Measurements from ENCODE around the gene SIT1.
A peak's percentile ranks its signal among the peaks of the same experiment; 100 is the strongest.

SIT1 gene

GRCh38 chr9:35650341-35651158 lies at the start of gene SIT1:
Gene SIT1 (minus strand): TSS chr9:35650931. CDS start chr9:35650853, 78 bp downstream.
- DNase-seq = peak; percentile 39

DNA sequence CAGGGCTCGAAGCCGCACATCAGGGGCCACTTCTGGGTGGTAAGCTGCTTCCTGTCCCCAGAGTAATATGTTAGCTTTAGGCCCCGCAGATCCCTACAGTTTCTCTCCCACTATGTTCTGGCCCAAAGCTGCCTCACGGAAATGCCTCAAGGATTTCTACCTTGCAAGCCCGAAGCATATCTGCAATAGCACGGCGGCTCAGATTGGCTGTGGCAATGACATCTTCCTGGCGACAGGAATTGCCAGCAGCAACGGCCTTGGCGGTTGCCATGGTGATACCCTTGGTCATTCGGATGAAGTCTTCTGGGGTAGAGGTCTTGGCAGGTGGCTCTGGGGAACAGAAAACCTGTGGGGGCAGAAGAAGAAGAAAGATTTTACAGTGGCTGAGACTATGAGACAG lies 49.3 kb upstream of the SIT1 start:
- no peak for DNase-seq

- no peak for DNase-seq
These were observed 47.5 kb upstream of the SIT1 start for GRCh38 chr9:35698231-35698630.

DNA sequence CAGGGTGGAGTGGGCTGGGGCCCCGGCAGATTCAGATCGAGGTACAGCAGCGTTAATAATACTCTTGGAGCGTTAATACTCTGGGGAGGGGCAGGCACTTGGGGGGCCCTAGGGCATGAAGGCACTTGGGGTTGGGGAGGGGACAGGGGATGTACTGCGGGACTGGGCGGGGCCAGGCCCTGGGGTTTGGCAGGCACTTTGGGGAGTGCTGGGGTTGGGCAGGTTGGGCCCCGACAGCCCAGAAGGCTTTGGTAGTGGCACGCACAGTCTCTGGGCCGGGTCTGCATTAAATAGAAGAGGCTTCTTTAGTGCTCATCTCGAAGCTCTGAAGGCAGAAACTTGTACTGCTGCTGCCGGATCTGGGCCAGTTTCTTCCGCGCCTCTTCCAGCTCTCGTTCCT lies 46.8 kb upstream of the SIT1 start:
- DNase-seq = no peak

DNA sequence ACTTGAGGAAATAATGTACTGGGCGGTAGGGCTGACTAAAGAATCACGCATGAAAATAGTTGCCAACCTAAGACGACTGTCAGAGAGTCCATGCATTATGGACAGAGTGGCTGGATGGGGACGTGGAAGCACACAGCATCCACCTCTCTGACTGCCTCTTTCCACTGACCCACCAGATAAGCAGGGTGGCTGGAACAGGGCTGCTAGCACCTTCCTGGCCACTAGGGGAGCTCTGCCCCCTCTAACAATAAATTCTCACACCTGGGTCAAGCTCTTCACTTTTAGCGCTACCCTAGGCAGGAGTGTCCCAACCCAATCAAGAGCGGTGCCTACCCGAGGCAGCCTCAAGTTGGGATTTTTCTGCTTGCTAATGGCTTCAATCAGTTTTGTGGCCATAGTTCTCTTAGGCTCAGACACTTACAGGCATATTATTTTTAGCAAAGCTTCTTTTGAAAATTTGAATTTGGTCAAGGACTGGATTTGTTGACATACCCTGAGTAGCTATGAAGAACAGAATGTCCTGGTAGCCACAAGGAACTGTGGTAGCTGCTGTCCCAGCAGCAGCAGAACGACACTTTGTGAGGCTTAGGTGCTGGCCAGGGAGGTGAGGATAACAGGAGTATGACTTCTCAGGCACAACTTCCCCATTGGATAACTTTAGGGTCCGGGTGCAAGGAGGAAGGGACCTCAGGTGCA lies 45.9 kb upstream of the SIT1 start:
- DNase-seq = peak; percentile 4

DNA sequence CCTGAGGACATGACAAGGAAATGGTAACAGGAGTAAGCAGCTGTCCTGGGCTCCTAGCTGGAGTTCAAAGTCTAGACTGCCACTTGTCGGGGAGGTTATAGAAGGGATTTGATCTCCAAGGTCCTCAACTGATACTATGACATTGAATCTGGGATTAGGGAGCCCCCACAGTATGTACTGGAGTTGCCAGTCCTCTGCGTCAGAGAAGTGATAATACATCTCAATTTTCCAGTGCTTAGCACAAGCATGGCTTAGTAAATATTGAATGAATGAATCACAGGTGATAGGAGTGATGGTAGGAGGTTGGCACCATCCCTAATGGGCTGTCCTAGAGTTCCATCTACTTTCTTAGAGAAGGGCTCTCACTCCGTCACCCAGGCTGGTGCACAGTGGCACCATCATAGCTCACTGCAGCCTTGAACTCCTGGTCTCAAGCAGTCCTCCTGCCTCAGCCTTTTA lies 45.2 kb upstream of the SIT1 start:
- DNase-seq = no peak

- DNase-seq = no peak
These were observed 41.1 kb upstream of the SIT1 start for GRCh38 chr9:35691757-35692301.

DNA sequence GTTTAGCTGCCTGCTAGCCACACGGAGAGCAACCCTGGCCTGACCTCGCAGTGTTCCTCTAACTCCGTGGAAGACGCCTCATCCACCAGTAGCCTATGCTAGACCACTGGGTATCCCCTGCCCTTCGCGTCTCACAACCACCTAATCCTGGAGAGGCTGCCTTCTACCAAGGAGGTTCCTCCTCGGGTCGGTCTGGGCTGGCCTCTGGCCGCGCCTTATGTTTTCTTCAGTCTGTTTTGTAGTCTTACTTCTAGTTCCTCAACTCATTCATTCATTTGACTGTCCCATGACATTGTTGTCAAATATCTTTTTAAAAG lies 40.6 kb upstream of the SIT1 start:
- no peak for DNase-seq

DNA sequence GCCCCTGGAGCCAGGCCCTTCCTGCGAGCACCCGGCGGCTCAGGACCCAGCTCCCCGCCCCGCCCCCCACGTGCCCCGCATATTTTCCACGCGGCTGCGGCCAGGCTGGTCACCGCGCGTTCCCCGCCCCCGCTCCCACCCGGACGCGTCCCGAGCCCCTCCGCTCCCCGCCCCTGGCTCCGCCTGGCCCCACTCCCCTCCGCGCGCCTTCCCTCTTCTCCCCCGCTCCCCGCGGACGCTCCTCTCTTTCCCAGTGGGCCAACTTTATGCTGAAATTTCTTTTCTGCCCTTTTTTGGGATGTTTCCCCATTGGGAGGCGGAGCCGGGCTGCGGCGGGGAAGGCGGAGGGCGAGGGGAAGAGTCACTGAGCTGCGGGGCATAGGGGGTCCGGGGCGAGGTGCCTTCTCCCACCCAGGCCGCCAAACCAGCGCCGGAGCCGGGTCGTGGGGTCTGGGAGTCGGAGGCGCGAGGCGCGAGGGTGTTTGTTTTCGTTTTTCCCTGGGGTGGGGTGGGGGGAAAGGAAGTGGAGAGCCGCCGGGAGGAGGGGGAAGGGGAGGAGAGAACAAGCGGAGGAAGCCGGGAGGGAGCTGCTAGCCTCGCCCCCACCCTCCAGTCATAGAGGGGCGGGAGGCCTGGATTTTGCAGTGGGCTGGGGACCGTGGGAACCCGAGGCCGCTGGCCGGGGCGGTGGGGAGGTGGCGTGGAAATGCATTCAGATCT lies 40.0 kb upstream of the SIT1 start:
- DNase-seq = peak; percentile 29

DNA sequence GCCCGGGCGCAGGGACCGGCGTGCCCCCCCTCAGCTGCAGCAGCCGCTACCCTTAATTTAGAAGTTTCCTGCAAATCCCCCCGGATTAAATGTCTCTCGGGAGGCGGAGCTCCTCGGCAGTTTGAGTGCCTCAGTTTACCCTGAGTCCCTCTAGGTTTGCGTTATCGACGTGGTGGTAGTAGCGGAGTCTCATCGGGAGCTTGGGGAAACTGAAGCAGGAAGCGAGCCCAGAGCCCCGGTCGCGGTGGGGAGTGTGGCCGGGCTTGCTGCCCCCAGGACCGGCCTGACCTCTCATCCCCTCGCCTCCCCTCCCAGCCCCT lies 39.5 kb upstream of the SIT1 start:
- DNase-seq = no peak

DNA sequence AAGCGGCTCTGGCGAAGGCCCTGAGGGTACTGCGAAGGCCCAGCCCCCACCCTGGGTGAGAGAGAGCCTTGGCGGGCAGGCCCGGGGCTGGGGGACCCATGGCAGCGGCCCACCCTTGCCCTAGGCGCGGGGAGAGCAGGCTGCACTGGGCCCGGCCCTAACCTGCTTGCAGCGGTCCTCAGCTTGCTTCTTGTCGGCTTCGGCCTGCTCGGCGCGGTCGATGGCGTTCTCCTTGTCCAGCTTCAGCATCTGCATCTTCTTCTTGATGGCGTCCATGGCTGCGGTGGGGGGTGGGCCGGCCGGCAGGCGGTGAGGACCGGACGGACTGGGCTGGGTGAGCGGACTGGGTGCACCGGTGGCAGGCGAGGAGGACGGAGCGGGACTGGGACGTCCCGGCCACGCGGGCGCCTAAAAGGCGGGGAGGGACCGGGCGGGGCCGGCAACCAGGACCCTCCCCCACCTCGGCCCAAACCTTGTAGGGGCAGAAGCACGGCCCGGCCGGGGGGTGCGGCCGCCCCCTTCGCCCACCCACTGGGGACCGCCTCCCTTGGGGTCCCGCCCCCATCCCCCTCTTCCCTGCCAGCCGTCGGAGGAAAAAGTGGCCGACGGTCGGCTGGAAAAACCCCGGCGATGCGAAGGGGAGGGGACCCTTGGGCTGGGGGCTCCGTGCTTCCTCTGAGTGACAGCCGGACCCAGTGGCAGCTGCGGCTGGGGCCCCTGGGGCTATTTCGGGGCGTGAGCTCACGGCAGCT lies 39.0 kb upstream of the SIT1 start, which contains the start of gene TPM2:
TSS of gene TPM2 (minus strand) at position 384 of the 752 bp plus-strand sequence. CDS start at position 276, 108 bp downstream.
- DNase-seq = no peak

DNA sequence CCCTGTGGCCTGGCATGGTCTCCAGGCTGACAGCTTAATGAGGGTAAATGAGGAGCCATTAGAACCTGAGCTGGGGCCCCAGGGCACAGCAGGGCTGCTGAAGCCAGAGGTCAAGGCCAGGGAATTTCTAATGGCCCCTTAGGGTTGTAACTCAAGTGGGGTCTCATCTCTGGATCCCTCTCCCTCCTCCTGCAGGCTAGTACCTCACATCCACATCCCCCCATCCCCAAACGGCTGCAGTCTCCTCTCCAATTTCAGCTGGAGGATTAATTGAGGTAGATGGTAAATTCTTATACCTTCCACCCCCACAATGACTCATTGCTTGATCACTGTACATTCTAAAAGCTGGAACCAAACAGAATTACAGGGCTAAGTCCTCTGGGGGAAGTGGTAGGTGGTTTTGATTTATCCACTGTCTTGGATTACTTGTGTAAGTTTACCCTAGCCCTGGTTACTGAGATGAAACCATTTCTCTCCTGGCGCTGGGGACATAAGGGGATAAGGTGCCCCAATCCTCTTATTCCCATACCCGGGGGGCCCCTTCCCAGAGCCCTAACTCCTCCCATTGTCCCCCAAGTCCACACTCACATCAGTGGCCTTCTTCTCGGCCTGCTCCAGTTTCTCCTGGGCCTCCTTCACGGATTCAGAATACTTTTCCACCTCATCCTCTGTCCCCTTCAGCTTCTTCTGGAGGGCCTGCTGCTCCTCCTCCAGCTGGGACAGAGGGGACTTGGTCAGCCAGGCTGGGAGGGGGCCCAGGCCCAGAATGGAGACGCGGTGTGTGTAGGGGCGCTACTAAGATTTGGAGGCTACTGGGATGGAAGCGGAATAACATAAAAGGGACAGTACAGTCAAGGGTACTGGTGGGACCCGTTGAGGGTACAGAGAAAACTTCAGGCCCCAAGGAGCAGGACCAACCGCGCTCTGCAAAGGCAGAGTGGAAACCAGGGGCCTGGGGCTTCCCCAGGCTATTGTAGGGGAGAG lies 38.1 kb upstream of the SIT1 start:
- no peak for DNase-seq

GRCh38 chr9:35687972-35688557 lies 37.3 kb upstream of the SIT1 start:
- no peak for DNase-seq

DNA sequence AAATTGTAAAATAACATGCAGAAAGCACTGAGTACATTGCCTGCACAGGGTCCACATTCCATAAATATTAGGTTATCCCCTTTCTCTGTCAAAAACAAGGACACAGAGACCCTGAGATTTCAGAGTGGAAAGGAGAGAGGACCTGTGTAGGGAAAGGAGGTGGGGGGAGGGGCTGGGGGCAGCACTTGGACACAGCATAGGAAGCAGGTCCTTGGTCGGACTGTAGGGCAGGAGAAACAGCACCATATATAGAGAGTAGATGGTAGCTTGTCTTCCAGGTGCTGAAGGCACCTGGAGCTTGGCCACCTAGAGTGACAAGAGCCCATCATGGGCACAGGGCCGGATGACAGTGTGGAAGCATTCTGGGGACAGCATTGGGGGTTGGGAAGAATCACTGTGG lies 36.6 kb upstream of the SIT1 start:
- no peak for DNase-seq

- no peak for DNase-seq
These were observed 35.8 kb upstream of the SIT1 start for GRCh38 chr9:35686222-35687203.

DNA sequence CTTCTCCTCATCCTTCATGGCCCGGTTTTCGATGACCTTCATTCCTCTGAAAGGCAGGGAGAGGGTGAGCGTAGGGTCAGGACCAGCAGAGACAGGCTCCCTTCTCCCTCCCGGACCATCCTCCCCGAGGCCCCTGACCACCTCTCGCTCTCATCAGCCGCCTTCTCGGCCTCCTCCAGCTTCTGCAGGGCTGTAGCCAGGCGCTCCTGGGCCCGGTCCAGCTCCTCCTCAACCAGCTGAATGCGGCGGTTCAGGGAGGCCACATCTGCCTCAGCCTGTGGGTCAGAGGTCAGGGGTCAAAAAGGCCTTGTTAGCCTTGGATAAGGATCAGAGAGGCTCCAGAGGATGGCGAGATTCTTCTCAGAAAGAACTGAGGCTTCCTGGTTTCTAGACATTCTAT lies 34.8 kb upstream of the SIT1 start:
- DNase-seq = no peak

DNA sequence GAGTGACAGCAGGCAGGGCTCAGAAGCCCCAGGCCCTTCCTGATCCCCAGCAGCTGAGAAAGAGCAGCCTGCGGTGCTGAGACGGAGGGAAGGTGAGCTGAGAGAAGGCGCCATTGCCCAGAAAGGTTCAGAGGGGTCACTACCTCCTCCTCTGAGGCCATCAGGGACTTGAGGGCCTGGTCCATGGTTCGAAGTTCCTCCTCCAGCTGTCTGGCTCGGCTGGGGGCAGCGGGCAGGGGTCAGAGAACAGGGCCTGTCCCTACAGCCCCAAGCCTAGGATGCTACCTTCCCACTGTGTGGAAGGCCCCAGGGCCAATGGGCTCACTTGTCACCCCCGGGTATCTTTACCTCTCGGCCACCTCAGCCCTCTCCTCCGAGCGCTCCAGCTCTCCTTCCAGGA lies 34.2 kb upstream of the SIT1 start:
- no peak for DNase-seq

DNA sequence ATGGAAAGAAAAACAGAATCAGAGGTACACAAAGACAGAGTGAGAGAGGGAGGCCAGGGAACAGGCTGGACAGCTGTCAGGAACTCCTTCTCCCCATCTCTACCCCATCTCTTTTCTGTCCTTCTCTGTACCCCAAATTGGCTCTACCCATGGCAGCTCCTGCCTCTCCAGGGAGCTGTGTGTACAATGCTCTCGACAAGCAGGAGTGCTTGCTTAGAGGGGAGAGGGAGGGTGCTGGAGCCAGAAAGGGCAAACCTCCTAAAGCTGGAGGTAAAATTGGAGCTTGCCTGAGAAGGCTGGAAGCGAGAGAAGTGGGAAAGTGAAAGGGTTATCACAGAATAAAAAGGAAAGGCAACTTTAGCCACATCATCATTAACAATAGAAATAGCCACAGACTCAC lies 32.6 kb upstream of the SIT1 start:
- peak; percentile 2 for DNase-seq

- DNase-seq = no peak
These were observed 32.0 kb upstream of the SIT1 start for GRCh38 chr9:35682520-35683315.

Data from NCI-H510A treated with DMSO at 0.1 percent for 48 hours (cell line).